ENCODE data around the gene SPDYE6. TPM values are rescaled to one million over a fixed set of nuclear protein-coding genes. Genes with fewer than 3 reads are reported as not detected.
"Not testable (repeated sequence)": the region's sequence is repeated elsewhere in the genome, so short reads cannot be mapped to it uniquely, and the experiment has no call there.

The SPDYE6 gene
- total RNA-seq, 1 donor, result not detected

DNA sequence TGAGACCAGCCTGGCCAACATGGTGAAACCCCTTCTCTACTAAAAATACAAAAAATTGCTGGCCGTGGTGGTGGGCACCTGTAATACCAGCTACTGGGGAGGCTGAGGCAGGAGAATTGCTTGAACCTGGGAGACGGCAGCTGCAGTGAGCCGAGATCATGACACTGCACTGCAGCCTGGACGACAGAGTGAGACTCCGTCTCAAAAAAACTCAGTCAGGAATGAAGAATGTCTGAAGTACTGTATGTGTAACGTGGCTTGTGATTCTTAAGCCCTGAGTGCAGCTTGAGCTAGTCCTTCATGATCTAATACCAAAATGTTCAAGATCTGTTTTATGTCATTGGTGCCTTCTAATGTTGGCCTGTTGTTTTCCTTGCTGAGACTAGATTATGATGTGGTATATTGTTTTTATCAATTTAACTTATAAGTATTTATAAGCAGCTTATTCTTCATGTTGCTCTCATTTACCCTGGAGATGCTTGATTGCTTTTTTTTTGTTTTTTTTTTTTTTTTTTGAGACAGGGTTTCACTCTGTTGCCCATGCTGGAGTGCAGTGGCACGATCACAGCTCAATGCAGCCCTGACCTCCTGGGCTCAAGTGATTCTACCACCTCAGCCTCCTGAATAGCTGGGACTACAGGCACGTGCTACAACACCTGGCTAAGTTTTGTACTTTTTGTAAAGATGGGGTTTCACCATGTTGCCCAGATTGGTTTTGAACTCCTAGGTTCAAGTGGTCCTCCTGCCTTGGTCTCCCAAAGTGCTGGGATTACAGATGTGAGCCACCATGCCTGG lies 25.4 kb downstream of the SPDYE6 start:
- not testable (repeated sequence) for H3K4me3 ChIP-seq (ENCODE audit: low read depth, low read length); DNase-seq (ENCODE audit: low read depth)

DNA sequence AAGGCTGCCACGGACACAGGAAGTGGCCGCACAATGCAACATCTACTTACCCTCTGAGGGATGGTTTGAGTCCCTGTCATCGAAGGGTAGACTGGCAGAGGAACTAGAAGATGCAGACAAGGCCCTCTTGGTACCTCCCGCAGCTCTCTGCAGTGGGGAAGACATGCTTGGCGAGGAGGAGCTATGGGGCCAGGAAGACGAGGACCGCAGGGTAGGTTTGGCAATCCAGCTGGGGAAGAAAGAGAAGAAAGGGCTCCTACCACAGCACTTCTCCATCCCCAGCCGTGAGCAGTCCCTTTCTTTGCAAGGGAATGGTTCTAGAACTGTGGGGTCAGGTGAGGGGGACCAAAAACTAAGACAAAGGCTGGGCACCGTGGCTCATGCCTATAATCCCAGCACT lies 26.9 kb downstream of the SPDYE6 start:
- not testable (repeated sequence) for H3K4me3 ChIP-seq (ENCODE audit: low read depth, low read length); DNase-seq (ENCODE audit: low read depth)

DNA sequence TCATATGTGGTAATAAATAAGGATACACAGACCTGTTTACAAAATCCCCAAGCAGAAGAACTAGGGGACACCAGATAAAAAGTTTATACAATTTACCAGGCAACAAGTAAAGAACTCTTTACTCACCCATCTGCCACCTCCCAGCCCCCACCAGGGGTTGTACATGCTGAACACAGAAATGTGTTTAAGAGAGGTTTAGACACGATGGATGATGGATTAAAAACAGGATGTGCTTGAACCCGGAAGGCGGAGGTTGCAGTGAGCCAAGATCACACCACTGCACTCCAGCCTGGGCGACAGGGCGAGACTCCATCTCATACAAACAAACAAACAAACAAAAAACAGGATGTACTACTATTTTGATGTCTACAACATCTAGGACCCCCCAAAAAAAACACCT lies 27.4 kb downstream of the SPDYE6 start:
- not testable (repeated sequence) for DNase-seq (ENCODE audit: low read depth); H3K4me3 ChIP-seq (ENCODE audit: low read depth, low read length)

DNA sequence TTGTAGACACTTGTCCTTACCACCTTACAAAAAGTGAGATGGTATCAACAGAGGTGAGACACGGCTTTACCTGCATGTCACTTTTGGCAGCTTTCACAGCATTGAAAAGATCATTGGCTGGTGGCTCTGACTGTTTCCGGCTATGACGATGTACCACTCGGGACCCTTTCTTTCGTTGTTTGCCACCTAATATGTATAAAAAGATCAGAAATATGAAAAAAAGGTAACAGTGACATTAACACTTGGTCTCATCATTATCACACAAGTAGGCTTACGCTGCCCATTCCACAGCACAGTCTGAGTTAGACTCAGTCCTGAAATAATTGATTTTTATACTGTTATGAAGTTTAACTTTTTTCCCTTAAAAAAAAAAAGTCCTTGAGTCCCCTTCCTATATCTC lies 29.1 kb downstream of the SPDYE6 start:
- DNase-seq (ENCODE audit: low read depth); H3K4me3 ChIP-seq (ENCODE audit: low read depth, low read length): not testable (repeated sequence)

DNA sequence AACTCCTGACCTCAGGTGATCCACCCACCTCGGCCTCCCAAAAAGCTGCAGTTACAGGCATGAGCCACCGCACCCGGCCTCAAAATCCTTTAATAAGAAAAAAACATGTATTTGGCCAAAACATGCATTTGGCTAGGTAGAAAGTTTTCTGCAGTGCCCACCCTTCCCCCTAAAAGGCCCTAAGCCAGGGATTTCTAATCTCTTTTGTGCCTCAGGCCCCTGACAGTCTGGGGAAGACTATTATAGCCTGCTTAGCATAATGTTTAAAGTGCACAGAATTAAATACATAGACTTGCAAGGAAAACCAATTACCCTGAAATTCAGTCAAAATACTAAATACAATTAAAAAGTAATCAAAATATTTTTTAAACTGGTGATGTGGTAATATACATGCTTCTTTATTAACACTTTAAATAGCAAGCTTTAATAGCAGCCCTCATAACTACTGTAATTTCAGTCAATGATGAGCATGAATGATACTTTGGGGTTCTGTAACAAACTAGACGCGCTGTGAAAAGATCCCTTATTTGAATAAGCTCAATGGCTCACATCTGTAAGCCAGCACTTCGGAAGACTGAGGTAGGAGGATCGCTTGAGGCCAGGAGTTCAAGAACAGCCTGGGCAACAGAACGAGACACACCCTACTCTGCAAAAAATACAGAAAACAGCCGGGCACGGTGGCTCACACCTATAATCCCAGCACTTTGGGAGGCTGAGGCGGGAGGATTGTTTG lies 29.9 kb downstream of the SPDYE6 start:
- TF ChIP-seq, protein P1, sequence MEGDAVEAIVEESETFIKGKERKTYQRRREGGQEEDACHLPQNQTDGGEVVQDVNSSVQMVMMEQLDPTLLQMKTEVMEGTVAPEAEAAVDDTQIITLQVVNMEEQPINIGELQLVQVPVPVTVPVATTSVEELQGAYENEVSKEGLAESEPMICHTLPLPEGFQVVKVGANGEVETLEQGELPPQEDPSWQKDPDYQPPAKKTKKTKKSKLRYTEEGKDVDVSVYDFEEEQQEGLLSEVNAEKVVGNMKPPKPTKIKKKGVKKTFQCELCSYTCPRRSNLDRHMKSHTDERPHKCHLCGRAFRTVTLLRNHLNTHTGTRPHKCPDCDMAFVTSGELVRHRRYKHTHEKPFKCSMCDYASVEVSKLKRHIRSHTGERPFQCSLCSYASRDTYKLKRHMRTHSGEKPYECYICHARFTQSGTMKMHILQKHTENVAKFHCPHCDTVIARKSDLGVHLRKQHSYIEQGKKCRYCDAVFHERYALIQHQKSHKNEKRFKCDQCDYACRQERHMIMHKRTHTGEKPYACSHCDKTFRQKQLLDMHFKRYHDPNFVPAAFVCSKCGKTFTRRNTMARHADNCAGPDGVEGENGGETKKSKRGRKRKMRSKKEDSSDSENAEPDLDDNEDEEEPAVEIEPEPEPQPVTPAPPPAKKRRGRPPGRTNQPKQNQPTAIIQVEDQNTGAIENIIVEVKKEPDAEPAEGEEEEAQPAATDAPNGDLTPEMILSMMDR (IDR thresholded peaks at IDR 0.05; ENCODE audit: insufficient read depth, low read depth, low read length), result no peak
- no peak for DNase-seq (ENCODE audit: low read depth)
- no peak overlapping the region for H3K4me3 ChIP-seq (ENCODE audit: low read depth, low read length)

DNA sequence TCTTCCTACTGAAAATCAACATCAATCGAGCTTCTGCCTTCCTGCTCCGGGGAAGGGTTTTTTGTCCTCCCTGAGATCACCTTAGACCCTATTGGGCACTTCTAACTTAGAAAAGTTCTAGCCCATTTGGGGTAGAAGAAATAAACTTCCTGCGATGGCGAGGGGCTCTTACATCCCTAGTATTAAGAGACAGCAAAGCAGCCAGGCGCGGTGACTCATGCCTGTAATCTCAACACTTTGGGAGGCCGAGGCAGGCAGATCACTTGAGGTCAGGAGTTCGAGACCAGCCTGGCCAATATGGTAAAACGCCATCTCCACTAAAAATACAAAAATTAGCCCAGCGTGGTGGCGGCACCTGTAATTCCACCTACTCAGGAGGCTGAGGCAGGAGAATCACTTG lies 31.1 kb downstream of the SPDYE6 start:
- DNase-seq (ENCODE audit: low read depth); H3K4me3 ChIP-seq (ENCODE audit: low read depth, low read length): not testable (repeated sequence)

DNA sequence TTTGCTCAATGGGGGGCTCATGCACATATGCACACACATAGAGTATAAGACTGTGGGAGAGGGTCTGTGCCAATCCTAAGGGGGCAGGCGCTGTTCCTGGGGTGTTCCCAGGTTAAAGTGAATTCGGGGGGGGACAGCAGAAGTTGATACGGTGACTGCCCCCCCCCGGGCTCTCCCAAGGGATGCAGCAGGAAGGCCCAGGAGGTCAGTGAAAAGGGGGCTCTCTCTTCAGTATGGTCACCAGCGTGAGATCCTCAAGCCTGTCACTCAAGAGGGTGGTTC lies 32.4 kb downstream of the SPDYE6 start:
- H3K4me3 ChIP-seq (ENCODE audit: low read depth, low read length), result no peak overlapping the region
- DNase-seq (ENCODE audit: low read depth), result no peak
- TF ChIP-seq, protein P1 (IDR thresholded peaks at IDR 0.05; ENCODE audit: insufficient read depth, low read depth, low read length), result no peak

DNA sequence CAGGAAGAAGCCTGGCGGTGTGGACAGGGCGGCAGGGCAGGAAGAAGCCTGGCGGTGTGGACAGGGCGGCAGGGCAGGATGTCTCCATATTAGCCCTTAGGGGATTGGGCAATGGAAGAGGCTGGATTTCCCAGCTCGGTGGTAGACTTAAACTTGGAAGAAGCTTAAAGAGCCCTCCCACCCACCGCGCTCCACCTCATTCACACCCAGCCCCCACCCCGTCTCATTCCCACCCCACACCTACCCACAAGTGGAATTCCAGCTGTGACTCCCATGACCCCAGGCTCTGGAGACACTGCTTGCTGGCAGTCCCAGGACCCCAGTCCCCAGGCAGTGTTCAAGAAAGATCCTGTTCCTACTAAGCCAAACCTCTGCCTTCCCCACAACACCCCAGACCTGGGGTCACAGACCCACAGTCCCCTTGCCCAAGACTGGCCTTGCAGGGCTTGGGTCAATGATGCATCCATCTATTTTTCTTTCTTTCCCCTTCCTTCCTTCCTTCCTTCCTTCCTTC lies 34.0 kb downstream of the SPDYE6 start:
- no peak for DNase-seq (ENCODE audit: low read depth)
- TF ChIP-seq, protein P1 (IDR thresholded peaks at IDR 0.05; ENCODE audit: insufficient read depth, low read depth, low read length), result no peak
- H3K4me3 ChIP-seq (ENCODE audit: low read depth, low read length), result no peak overlapping the region

DNA sequence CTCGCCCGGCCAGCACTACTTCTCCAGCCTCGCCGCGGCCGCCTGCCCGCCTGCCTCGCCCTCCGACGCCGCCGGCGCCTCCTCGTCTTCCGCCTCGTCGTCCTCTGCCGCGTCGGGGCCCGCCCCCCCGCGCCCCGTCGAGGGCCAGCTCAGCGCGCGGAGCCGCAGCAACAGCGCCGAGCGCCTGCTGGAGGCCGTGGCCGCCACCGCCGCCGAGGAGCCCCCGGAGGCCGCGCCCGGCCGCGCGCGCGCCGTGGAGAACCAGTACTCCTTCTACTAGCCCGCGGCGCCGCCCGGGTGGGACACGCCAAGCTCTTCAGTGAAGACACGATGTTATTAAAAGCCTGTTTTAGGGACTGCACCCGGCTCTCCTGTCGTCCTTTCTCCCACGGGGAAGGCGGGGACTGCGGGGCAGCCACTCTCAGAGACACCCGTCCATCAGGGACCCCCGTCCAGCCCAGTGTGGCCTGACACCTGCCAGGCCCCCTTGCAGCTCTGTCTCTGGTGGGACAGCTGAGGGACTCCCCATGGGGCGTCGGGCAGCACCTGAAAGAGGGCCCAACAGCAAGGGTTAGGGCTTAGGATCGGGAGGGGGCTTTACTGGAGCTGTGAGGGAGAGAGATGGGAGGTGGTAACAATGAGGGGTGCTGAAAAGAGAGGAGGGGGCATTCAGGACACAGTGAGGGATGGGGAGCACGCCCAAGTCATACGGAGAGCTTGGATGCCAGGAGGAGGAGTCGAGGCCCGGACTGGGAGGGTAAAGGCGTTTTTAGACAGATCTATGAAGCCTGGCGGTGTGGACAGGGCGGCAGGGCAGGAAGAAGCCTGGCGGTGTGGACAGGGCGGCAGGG lies 34.7 kb downstream of the SPDYE6 start:
- H3K4me3 ChIP-seq (ENCODE audit: low read depth, low read length), result no peak overlapping the region
- no peak for DNase-seq (ENCODE audit: low read depth)
- TF ChIP-seq, protein P1 (IDR thresholded peaks at IDR 0.05; ENCODE audit: insufficient read depth, low read depth, low read length), result no peak

All from fibroblast of villous mesenchyme (primary cell).